ENCODE results near the gene MVK.

GRCh38 chr12:109553483-109553882 lies 20.1 kb upstream of the MVK start:
- TF ChIP-seq, protein P1, sequence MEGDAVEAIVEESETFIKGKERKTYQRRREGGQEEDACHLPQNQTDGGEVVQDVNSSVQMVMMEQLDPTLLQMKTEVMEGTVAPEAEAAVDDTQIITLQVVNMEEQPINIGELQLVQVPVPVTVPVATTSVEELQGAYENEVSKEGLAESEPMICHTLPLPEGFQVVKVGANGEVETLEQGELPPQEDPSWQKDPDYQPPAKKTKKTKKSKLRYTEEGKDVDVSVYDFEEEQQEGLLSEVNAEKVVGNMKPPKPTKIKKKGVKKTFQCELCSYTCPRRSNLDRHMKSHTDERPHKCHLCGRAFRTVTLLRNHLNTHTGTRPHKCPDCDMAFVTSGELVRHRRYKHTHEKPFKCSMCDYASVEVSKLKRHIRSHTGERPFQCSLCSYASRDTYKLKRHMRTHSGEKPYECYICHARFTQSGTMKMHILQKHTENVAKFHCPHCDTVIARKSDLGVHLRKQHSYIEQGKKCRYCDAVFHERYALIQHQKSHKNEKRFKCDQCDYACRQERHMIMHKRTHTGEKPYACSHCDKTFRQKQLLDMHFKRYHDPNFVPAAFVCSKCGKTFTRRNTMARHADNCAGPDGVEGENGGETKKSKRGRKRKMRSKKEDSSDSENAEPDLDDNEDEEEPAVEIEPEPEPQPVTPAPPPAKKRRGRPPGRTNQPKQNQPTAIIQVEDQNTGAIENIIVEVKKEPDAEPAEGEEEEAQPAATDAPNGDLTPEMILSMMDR (IDR thresholded peaks at IDR 0.05; ENCODE audit: poor library complexity): no peak
- TF ChIP-seq EZH2 (IDR thresholded peaks at IDR 0.05; ENCODE audit: borderline replicate concordance): no peak
